IMR-90 (cell line): ENCODE results near the gene UGGT1. TPM values are rescaled to one million over a fixed set of nuclear protein-coding genes. Genes with fewer than 3 reads are reported as not detected.

Experiments
- ATAC-seq: fragments of 200-7000 bp; cut with Tn5 transposase; 2 replicates; pipeline ENCODE4 v1.9.1; 2020; ENCODE audit warnings: low read depth, mild to moderate bottlenecking, moderate library complexity
- BruUV-seq: library from RNA; stranded (reverse); fragments of 400-500 nt; replicated peaks from 2 replicates; lab custom pipeline; 2021; lab: Mats Ljungman, UMichigan
- CTCF ChIA-PET: fragments of 300-600 bp; formaldehyde crosslinking; extraction: SDS; loops from one replicate; lab custom pipeline; 2021; ENCODE audit warnings: antibody characterized with exemption; lab: Yijun Ruan, JAX
- POLR2A ChIA-PET: fragments of 300-600 bp; sonication (Branson Sonifier 250); formaldehyde crosslinking; loops from one replicate; lab custom pipeline; 2022; ENCODE audit warnings: antibody characterized with exemption; ENCODE audit not compliant: unreplicated experiment; lab: Charles Lee
- DNase-seq: peaks from one replicate; pipeline ENCODE4 v3.0.0; 2013
- H2AFZ ChIP-seq: replicated peaks from 2 replicates; pipeline ENCODE3; 2013; ENCODE audit warnings: low read length, mild to moderate bottlenecking; ENCODE audit not compliant: poor library complexity
- H2AK5ac ChIP-seq: 2 replicates; pipeline ENCODE4 v1.6.1; 2013; ENCODE audit warnings: low read depth, low read length, inconsistent platforms
- H2AK9ac ChIP-seq: replicated peaks from 2 replicates; pipeline ENCODE3; 2013; ENCODE audit warnings: mild to moderate bottlenecking, low read depth, low read length, moderate library complexity; ENCODE audit not compliant: poor library complexity
- H2BK120ac ChIP-seq: 2 replicates; pipeline ENCODE4 v1.6.1; 2013; ENCODE audit warnings: low read depth, low read length, inconsistent platforms
- H2BK15ac ChIP-seq: 3 replicates; pipeline ENCODE4 v1.6.1; 2013; ENCODE audit warnings: low read depth, low read length, inconsistent platforms
- H2BK20ac ChIP-seq: 2 replicates; pipeline ENCODE4 v1.6.1; 2013; ENCODE audit warnings: low read depth, mild to moderate bottlenecking, inconsistent platforms, low read length, moderate library complexity
- H2BK5ac ChIP-seq: 2 replicates; pipeline ENCODE4 v1.6.1; 2013; ENCODE audit warnings: mild to moderate bottlenecking, low read depth, low read length, inconsistent platforms; ENCODE audit not compliant: poor library complexity, severe bottlenecking
- H3K14ac ChIP-seq: replicated peaks from 2 replicates; pipeline ENCODE4 v1.6.1; 2013; ENCODE audit warnings: low read depth, low read length, inconsistent platforms
- H3K18ac ChIP-seq: 2 replicates; pipeline ENCODE4 v1.6.1; 2013; ENCODE audit warnings: low read depth, low read length, control low read depth
- H3K23ac ChIP-seq: 2 replicates; pipeline ENCODE4 v1.6.1; 2013; ENCODE audit warnings: low read depth, low read length, inconsistent platforms
- H3K27ac ChIP-seq: 2 replicates; pipeline ENCODE4 v1.5.1; 2013; ENCODE audit warnings: mild to moderate bottlenecking, control low read depth, low read length; ENCODE audit not compliant: insufficient read depth
- H3K27me3 ChIP-seq: 2 replicates; pipeline ENCODE4 v1.6.1; 2013; ENCODE audit warnings: low read length; ENCODE audit not compliant: control insufficient read depth, insufficient read depth
- H3K36me3 ChIP-seq: 2 replicates; pipeline ENCODE4 v1.6.1; 2013; ENCODE audit warnings: low read length, mixed read lengths; ENCODE audit not compliant: control insufficient read depth, insufficient read depth
- H3K4ac ChIP-seq: 2 replicates; pipeline ENCODE4 v1.6.1; 2013; ENCODE audit warnings: low read depth, low read length, inconsistent platforms
- H3K4me1 ChIP-seq: 2 replicates; pipeline ENCODE4 v1.6.1; 2013; ENCODE audit warnings: low read length, mixed read lengths; ENCODE audit not compliant: control insufficient read depth, insufficient read depth
- H3K4me2 ChIP-seq: 2 replicates; pipeline ENCODE4 v1.6.1; 2013; ENCODE audit warnings: low read depth, mild to moderate bottlenecking, control low read depth, low read length, moderate library complexity
- H3K4me3 ChIP-seq: 2 replicates; pipeline ENCODE4 v1.5.1; 2013; ENCODE audit warnings: low read depth, mild to moderate bottlenecking, control low read depth, low read length, moderate library complexity; ENCODE audit not compliant: insufficient read depth
- H3K56ac ChIP-seq: 2 replicates; pipeline ENCODE4 v1.6.1; 2013; ENCODE audit warnings: low read length, inconsistent platforms; ENCODE audit not compliant: insufficient read depth; ENCODE audit errors: extremely low read depth
- H3K79me1 ChIP-seq, 2 experiments: 2 replicates each; pipeline ENCODE4 v1.6.1; 2013; ENCODE audit warnings: low read length in 2 of 2, inconsistent platforms in 1 of 2, low read depth in 1 of 2
- H3K9ac ChIP-seq: 2 replicates; pipeline ENCODE4 v1.6.1; 2013; ENCODE audit warnings: low read depth, low read length, control low read depth
- H3K9me1 ChIP-seq: 2 replicates; pipeline ENCODE4 v1.6.1; 2013; ENCODE audit warnings: low read length, inconsistent platforms; ENCODE audit not compliant: insufficient read depth
- H3K9me3 ChIP-seq: 2 replicates; pipeline ENCODE4 v1.6.1; 2013; ENCODE audit warnings: low read length; ENCODE audit not compliant: control insufficient read depth, insufficient read depth
- H4K20me1 ChIP-seq: 2 replicates; pipeline ENCODE4 v1.6.1; 2013; ENCODE audit warnings: low read length, inconsistent platforms; ENCODE audit not compliant: insufficient read depth
- H4K5ac ChIP-seq: 2 replicates; pipeline ENCODE4 v1.6.1; 2013; ENCODE audit warnings: mild to moderate bottlenecking, low read depth, low read length, control low read depth
- H4K8ac ChIP-seq, 2 experiments: 2 replicates each; pipeline ENCODE4 v1.6.1; 2013; ENCODE audit warnings: low read depth in 2 of 2, low read length in 2 of 2, control low read depth in 1 of 2, inconsistent platforms in 1 of 2
- H4K91ac ChIP-seq: 2 replicates; pipeline ENCODE4 v1.6.1; 2013; ENCODE audit warnings: low read depth, low read length, inconsistent platforms; ENCODE audit not compliant: insufficient read depth
- RAD21 ChIP-seq: IDR thresholded peaks from 2 replicates; pipeline ENCODE4 v1.6.1; 2012; ENCODE audit warnings: low read length, improper control_type of control experiment
- SMC3 ChIP-seq: fragments of 150-350 bp; IDR thresholded peaks from 2 replicates; pipeline ENCODE4 v1.6.1; 2016; ENCODE audit warnings: low read depth, mild to moderate bottlenecking, antibody characterized with exemption, low read length, moderate library complexity
- WGBS, 2 experiments: methylation state at CpG; one replicate each; pipeline versions ENCODE4 v1.1.5 to v1.1.7; 2013; ENCODE audit warnings: missing lambda C conversion rate in 2 of 2; ENCODE audit not compliant: insufficient read length in 1 of 2; ENCODE audit errors: extremely low coverage in 2 of 2; 5-methylcytosine and 5-hydroxymethylcytosine counted together
- dilution Hi-C: fragments of 300-500 bp; cut with HindIII; formaldehyde crosslinking; loops from one replicate; pipeline ENCODE4 v1.14.3; 2018; ENCODE audit warnings: low sequenced_read_pairs; ENCODE audit not compliant: unreplicated experiment
- in situ Hi-C: fragments of 300-500 bp; cut with MboI; formaldehyde crosslinking; loops from 3 replicates; pipeline ENCODE4 v1.14.3; 2019; ENCODE audit warnings: low sequenced_read_pairs, inconsistent platforms, mixed read lengths
- intact Hi-C: fragments of 100-400 bp; cut with micrococcal nuclease; formaldehyde crosslinking; loops from 2 replicates; pipeline ENCODE4 v1.10.0; 2022
- polyA plus RNA-seq, 3 experiments: library from polyadenylated mRNA; depleted of rRNA; stranded (reverse); fragments of >200 nt; gene quantifications; 2 replicates each; pipeline ENCODE4 v1.2.3, GENCODE V29; 2012; ENCODE audit warnings: low replicate concordance in 1 of 3
- total RNA-seq: library from RNA; depleted of rRNA; stranded (reverse); fragments of >200 nt; gene quantifications from 2 replicates; pipeline ENCODE4 v1.2.3, GENCODE V29; 2012
- TF ChIP-seq, protein P1 (sequence below): conservative IDR thresholded peaks from 2 replicates; pipeline ENCODE4 v1.5.1; 2012; ENCODE audit warnings: mild to moderate bottlenecking, low read depth, low read length, improper control_type of control experiment
- TF ChIP-seq, protein P2 (sequence below): fragments of 150-350 bp; IDR thresholded peaks from 2 replicates; pipeline ENCODE4 v1.6.1; 2016; ENCODE audit warnings: low read depth, mild to moderate bottlenecking, low read length, moderate library complexity, borderline replicate concordance

Gene UGGT1
- total and polyA plus RNA-seq, 2 of the 4 experiments (the other 2 are of a cell fraction), result 26.1 to 71.3 TPM

DNA sequence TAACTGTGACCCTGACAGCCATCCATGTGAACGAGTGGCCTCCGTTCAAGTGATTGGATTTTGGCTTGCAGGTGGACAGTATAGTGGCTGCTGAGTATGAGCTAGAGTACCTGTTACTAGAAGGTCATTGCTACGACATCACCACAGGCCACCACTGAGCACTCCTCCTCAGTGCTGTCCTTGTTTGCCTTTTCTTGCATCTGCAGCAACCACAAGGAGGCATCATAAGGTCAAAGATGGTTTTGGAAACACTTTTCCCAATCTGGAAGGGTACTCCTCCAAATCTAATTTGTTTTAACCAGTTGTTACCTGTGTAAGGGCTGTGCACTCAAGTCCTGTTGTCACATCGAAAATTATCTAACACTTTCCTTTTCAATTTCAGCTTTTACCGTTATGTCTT lies 81.2 kb downstream of the UGGT1 start:
- dilution Hi-C loops, result no loop called here

More for the DNA sequence above, 81.2 kb downstream of the UGGT1 start:
- H2BK120ac ChIP-seq, result no peak overlapping the region
- no peak overlapping the region for H3K18ac ChIP-seq
- WGBS, 2 experiments, result no CpG with 5 or more reads among the region's 5 CpGs
- no peak overlapping the region for H2BK15ac ChIP-seq
- H3K23ac ChIP-seq, result no peak overlapping the region
- no peak overlapping the region for H2BK20ac ChIP-seq
- H3K4me3 ChIP-seq, result no peak overlapping the region
- no peak overlapping the region for H2BK5ac ChIP-seq
- H3K14ac ChIP-seq, result no peak overlapping the region
- CTCF ChIA-PET, result interaction anchor here (0.7 to 1.3 kb wide), 2 partner anchors 16 to 134 kb away, joined by 3 to 5 read pairs; no protein-coding TSS in a partner anchor
- H3K9me1 ChIP-seq, result peaks cover 7% of the 10 kb centered on the region
- no peak overlapping the region for H2AFZ ChIP-seq
- no peak overlapping the region for H3K56ac ChIP-seq
- in situ Hi-C loops (loop anchor here (25.0 kb wide), 1 partner anchor 1690 kb away; no protein-coding TSS in a partner anchor), intact Hi-C loops (no loop called here)
- no peak overlapping the region for H3K9ac ChIP-seq
- H3K36me3 ChIP-seq, result peaks cover 28% of the 10 kb centered on the region
- no TSS peak for BruUV-seq
- H2AK5ac ChIP-seq, result no peak overlapping the region
- H3K4me2 ChIP-seq, result no peak overlapping the region
- peaks cover 8% of the 10 kb centered on the region for H3K4me1 ChIP-seq
- no peak overlapping the region for H3K4ac ChIP-seq
- POLR2A ChIA-PET, result no interaction called here
- TF ChIP-seq, protein P1, sequence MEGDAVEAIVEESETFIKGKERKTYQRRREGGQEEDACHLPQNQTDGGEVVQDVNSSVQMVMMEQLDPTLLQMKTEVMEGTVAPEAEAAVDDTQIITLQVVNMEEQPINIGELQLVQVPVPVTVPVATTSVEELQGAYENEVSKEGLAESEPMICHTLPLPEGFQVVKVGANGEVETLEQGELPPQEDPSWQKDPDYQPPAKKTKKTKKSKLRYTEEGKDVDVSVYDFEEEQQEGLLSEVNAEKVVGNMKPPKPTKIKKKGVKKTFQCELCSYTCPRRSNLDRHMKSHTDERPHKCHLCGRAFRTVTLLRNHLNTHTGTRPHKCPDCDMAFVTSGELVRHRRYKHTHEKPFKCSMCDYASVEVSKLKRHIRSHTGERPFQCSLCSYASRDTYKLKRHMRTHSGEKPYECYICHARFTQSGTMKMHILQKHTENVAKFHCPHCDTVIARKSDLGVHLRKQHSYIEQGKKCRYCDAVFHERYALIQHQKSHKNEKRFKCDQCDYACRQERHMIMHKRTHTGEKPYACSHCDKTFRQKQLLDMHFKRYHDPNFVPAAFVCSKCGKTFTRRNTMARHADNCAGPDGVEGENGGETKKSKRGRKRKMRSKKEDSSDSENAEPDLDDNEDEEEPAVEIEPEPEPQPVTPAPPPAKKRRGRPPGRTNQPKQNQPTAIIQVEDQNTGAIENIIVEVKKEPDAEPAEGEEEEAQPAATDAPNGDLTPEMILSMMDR, result peak; percentile 44
- TF ChIP-seq RAD21 (peak; percentile 45), SMC3 (peak; percentile 38; the same call in 1 of the 2 replicates)
- TF ChIP-seq, protein P2, sequence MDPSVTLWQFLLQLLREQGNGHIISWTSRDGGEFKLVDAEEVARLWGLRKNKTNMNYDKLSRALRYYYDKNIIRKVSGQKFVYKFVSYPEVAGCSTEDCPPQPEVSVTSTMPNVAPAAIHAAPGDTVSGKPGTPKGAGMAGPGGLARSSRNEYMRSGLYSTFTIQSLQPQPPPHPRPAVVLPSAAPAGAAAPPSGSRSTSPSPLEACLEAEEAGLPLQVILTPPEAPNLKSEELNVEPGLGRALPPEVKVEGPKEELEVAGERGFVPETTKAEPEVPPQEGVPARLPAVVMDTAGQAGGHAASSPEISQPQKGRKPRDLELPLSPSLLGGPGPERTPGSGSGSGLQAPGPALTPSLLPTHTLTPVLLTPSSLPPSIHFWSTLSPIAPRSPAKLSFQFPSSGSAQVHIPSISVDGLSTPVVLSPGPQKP, result no peak
- DNase-seq (peak; percentile 32), ATAC-seq (peak; percentile 38)
- peak overlapping the region; percentile 43 for H2AK9ac ChIP-seq
- peaks cover 0 to 15% of the 10 kb centered on the region in 2 experiments; a peak in 3 of 4 replicates for H3K79me1 ChIP-seq
- H3K27me3 ChIP-seq, result no peaks in the 10 kb centered on the region
- H3K9me3 ChIP-seq, result no peaks in the 10 kb centered on the region
- H4K8ac ChIP-seq, result no peak overlapping the region
- no peak overlapping the region for H4K91ac ChIP-seq
- H4K20me1 ChIP-seq, result no peaks in the 10 kb centered on the region
- H3K27ac ChIP-seq, result no peak overlapping the region
- H4K5ac ChIP-seq, result no peak overlapping the region
